Endothelial cell of umbilical vein (primary cell): ENCODE measurements around the gene PDE11A. TPM values are rescaled to one million over a fixed set of nuclear protein-coding genes. Genes with fewer than 3 reads are reported as not detected.

ENCODE experiments used
- BruUV-seq: library from RNA; stranded (reverse); fragments of 400-500 nt; replicated peaks from 2 replicates; lab custom pipeline; 2021; lab: Mats Ljungman, UMichigan
- CTCF ChIA-PET: fragments of 300-600, 350-600 bp; sonication (Branson Sonifier 250); formaldehyde crosslinking; loops from one replicate; lab custom pipeline; 2021; ENCODE audit warnings: antibody characterized with exemption, inconsistent platforms; lab: Charles Lee
- POLR2A ChIA-PET: fragments of 300-600, 350-600 bp; sonication (Branson Sonifier 250); formaldehyde crosslinking; loops from one replicate; lab custom pipeline; 2021; ENCODE audit warnings: antibody characterized with exemption, inconsistent platforms; lab: Charles Lee
- DNase-seq: peaks from one replicate; pipeline ENCODE4 v3.0.0-alpha.2; 2011; ENCODE audit warnings: low read depth, low spot score
- FAIRE-seq: peaks from 2 replicates; lab custom pipeline; 2011; peaks lifted over from hg19 to GRCh38; lab: Jason Lieb, UNC
- H2AFZ ChIP-seq: 2 replicates; pipeline ENCODE4 v1.6.0; 2012; ENCODE audit warnings: low read depth, low read length, control low read depth, inconsistent platforms
- H3K27ac ChIP-seq: 2 replicates; pipeline ENCODE4 v1.5.1; 2011; ENCODE audit warnings: low read depth, mild to moderate bottlenecking, control low read depth, low read length, moderate library complexity; ENCODE audit not compliant: insufficient read depth
- H3K27me3 ChIP-seq, 2 experiments: 2 replicates each; pipeline versions ENCODE4 v1.6.0 to v1.6.1; 2011; ENCODE audit warnings: low read length in 2 of 2, mixed read lengths in 1 of 2; ENCODE audit not compliant: control insufficient read depth in 2 of 2, insufficient read depth in 2 of 2
- H3K36me3 ChIP-seq, 2 experiments: 2 replicates in 1 of 2; 3 replicates in 1 of 2; pipeline ENCODE4 v1.5.1; 2011; ENCODE audit warnings: low read length in 2 of 2, mild to moderate bottlenecking in 1 of 2, moderate library complexity in 1 of 2; ENCODE audit not compliant: control insufficient read depth in 2 of 2, insufficient read depth in 2 of 2; ENCODE audit errors: extremely low read depth in 1 of 2
- H3K4me1 ChIP-seq: 3 replicates; pipeline ENCODE4 v1.5.1; 2011; ENCODE audit warnings: mild to moderate bottlenecking, low read length; ENCODE audit not compliant: control insufficient read depth, insufficient read depth; ENCODE audit errors: extremely low read depth
- H3K4me2 ChIP-seq: 2 replicates; pipeline ENCODE4 v1.6.1; 2011; ENCODE audit warnings: low read length, control low read depth, mixed read lengths; ENCODE audit not compliant: insufficient read depth
- H3K4me3 ChIP-seq, 3 experiments: fragments of 200-600 bp in 1 of 3; sonication (generic), shearing (Covaris generic) in 1 of 3; replicated peaks in 1 of 3; 2 replicates each; pipeline ENCODE4 v1.5.1; 2011 to 2016; ENCODE audit warnings: control low read depth in 3 of 3, low read length in 3 of 3, mild to moderate bottlenecking in 2 of 3, inconsistent platforms in 1 of 3, low read depth in 1 of 3, moderate library complexity in 1 of 3; ENCODE audit not compliant: insufficient read depth in 1 of 3
- H3K79me2 ChIP-seq: 2 replicates; pipeline ENCODE4 v1.6.0; 2012; ENCODE audit warnings: low read length, inconsistent platforms; ENCODE audit not compliant: control insufficient read depth, insufficient read depth
- H3K9ac ChIP-seq: replicated peaks from 2 replicates; pipeline ENCODE3; 2011; ENCODE audit warnings: low read length, control low read depth; ENCODE audit not compliant: insufficient read depth; ENCODE audit errors: extremely low read depth
- H3K9me1 ChIP-seq: replicated peaks from 3 replicates; pipeline ENCODE4 v1.6.0; 2011; ENCODE audit warnings: mild to moderate bottlenecking, low read length; ENCODE audit not compliant: control insufficient read depth, insufficient read depth; ENCODE audit errors: extremely low read depth
- H3K9me3 ChIP-seq: replicated peaks from 2 replicates; pipeline ENCODE4 v1.5.1; 2012; ENCODE audit warnings: low read length, inconsistent platforms; ENCODE audit not compliant: control insufficient read depth, insufficient read depth
- H4K20me1 ChIP-seq: replicated peaks from 2 replicates; pipeline ENCODE3; 2011; ENCODE audit warnings: mild to moderate bottlenecking, low read length; ENCODE audit not compliant: control insufficient read depth, insufficient read depth; ENCODE audit errors: extremely low read depth
- CTCF ChIP-seq, 2 donors: IDR thresholded peaks; 1 replicate in 1 of 2; 2 replicates in 1 of 2; pipeline ENCODE4 v1.5.1; 2011; ENCODE audit warnings: low read length in 2 of 2, mild to moderate bottlenecking in 2 of 2, moderate library complexity in 2 of 2, control low read depth in 1 of 2, inconsistent platforms in 1 of 2, low read depth in 1 of 2; ENCODE audit not compliant: insufficient read depth in 1 of 2; ENCODE audit errors: extremely low read depth in 1 of 2
- EZH2 ChIP-seq: IDR thresholded peaks from 2 replicates; pipeline ENCODE4 v1.6.1; 2012; ENCODE audit warnings: borderline replicate concordance, low read depth, mild to moderate bottlenecking, moderate library complexity, low read length, inconsistent platforms; ENCODE audit not compliant: severe bottlenecking
- FOS ChIP-seq: IDR thresholded peaks from 2 replicates; pipeline ENCODE4 v1.6.1; 2011; ENCODE audit warnings: mild to moderate bottlenecking, low read length, moderate library complexity, borderline replicate concordance; ENCODE audit not compliant: insufficient read depth
- GATA2 ChIP-seq: IDR thresholded peaks from 2 replicates; pipeline ENCODE4 v1.7.0; 2011; ENCODE audit warnings: low read depth, mild to moderate bottlenecking, moderate library complexity, mixed read lengths, low read length; ENCODE audit not compliant: insufficient read length, insufficient read depth
- JUN ChIP-seq: IDR thresholded peaks from 2 replicates; pipeline ENCODE4 v1.6.1; 2011; ENCODE audit warnings: borderline replicate concordance, low read depth; ENCODE audit not compliant: insufficient read length, insufficient read depth
- MYC ChIP-seq: IDR thresholded peaks from one replicate; pipeline ENCODE4 v1.6.1; 2011; ENCODE audit warnings: mild to moderate bottlenecking, low read depth, low read length
- POLR2A ChIP-seq: IDR thresholded peaks from 2 replicates; pipeline ENCODE4 v1.6.1; 2012; ENCODE audit warnings: low read depth, mild to moderate bottlenecking, control low read depth, low read length
- POLR2AphosphoS5 ChIP-seq: IDR thresholded peaks from 2 replicates; pipeline ENCODE4 v1.6.1; 2012; ENCODE audit warnings: low read depth, mild to moderate bottlenecking, control low read depth, low read length, moderate library complexity; ENCODE audit not compliant: insufficient read depth
- dilution Hi-C: fragments of 300-500 bp; cut with MboI; formaldehyde crosslinking; loops from one replicate; pipeline ENCODE4 v1.15.0; 2019; ENCODE audit warnings: low sequenced_read_pairs; ENCODE audit not compliant: extremely low pct_ligation_motif_present
- intact Hi-C: fragments of 100-400 bp; cut with micrococcal nuclease; formaldehyde crosslinking; loops from one replicate; pipeline ENCODE4 v1.10.0; 2022
- polyA plus RNA-seq, 4 experiments: library from polyadenylated mRNA; depleted of rRNA in 3 of 4; stranded (reverse) in 3 of 4; unstranded in 1 of 4; fragments of >200 nt; gene quantifications; 2 replicates each; pipeline versions ENCODE4 v1.2.1 to v1.2.3, GENCODE V29; 2011 to 2012; ENCODE audit warnings: missing spikeins in 1 of 4
- total RNA-seq: library from RNA; stranded (reverse); gene quantifications from 2 replicates; pipeline ENCODE4 v1.2.3, GENCODE V29; 2021
- TF ChIP-seq, protein P1 (sequence below): IDR thresholded peaks from 2 replicates; pipeline ENCODE4 v1.6.1; 2011; ENCODE audit not compliant: insufficient read depth, insufficient read length

PDE11A gene
- total and polyA plus RNA-seq, 2 donors (not counting 3 experiments of a cell fraction or from before 2014, with no cell fraction given): 0.07 to 0.51 TPM

GRCh38 chr2:177883177-177883576 lies 189.4 kb downstream of the PDE11A start:
- H3K9me3 ChIP-seq: no peaks in the 10 kb centered on the region
- no peaks in the 10 kb centered on the region for H3K36me3 ChIP-seq
- H3K27me3 ChIP-seq: no peaks in the 10 kb centered on the region
- H3K9me1 ChIP-seq: no peaks in the 10 kb centered on the region
- no peaks in the 10 kb centered on the region for H3K4me1 ChIP-seq
- FAIRE-seq (no peak), DNase-seq (no peak)
- no peaks in the 10 kb centered on the region for H4K20me1 ChIP-seq
- ChIA-PET CTCF (no interaction called here), POLR2A (no interaction called here)
- H3K4me3 ChIP-seq: no peak overlapping the region
- H2AFZ ChIP-seq: no peak overlapping the region
- no peaks in the 10 kb centered on the region for H3K79me2 ChIP-seq
- dilution Hi-C loops: no loop called here
- no TSS peak for BruUV-seq
- H3K4me2 ChIP-seq: no peak overlapping the region
- no peak overlapping the region for H3K9ac ChIP-seq
- no peak for TF ChIP-seq POLR2A
- no peak for TF ChIP-seq MYC
- no peak for TF ChIP-seq JUN
- no peak for TF ChIP-seq POLR2AphosphoS5
- TF ChIP-seq EZH2: no peak
- TF ChIP-seq, protein P1, sequence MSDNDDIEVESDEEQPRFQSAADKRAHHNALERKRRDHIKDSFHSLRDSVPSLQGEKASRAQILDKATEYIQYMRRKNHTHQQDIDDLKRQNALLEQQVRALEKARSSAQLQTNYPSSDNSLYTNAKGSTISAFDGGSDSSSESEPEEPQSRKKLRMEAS: no peak
- no peak for TF ChIP-seq GATA2
- TF ChIP-seq FOS: no peak
- no peak for TF ChIP-seq CTCF (IDR thresholded peaks at IDR 0.05; ENCODE audit: extremely low read depth in 1 of 2, insufficient read depth in 1 of 2, low read depth in 1 of 2, low read length in 2 of 2)
- no peak overlapping the region for H3K27ac ChIP-seq
- intact Hi-C loops: no loop called here
